H9 (cell line): Measurements from ENCODE around the gene SCFD2. TPM values are rescaled to one million over a fixed set of nuclear protein-coding genes. Genes with fewer than 3 reads are reported as not detected.

Source experiments
- DNase-seq: peaks from one replicate; pipeline ENCODE4 v3.0.0-alpha.2; 2017
- H2AFZ ChIP-seq: one replicate; pipeline ENCODE4 v1.6.1; 2013; ENCODE audit warnings: mild to moderate bottlenecking, low read length, control low read depth, moderate library complexity
- H2AK5ac ChIP-seq: 2 replicates; pipeline ENCODE4 v1.6.1; 2013; ENCODE audit warnings: low read length, control low read depth, mixed read lengths; ENCODE audit not compliant: insufficient read length
- H2BK120ac ChIP-seq: one replicate; pipeline ENCODE4 v1.6.1; 2013; ENCODE audit warnings: low read depth, mild to moderate bottlenecking, low read length, control low read depth, inconsistent platforms; ENCODE audit not compliant: poor library complexity, severe bottlenecking
- H2BK12ac ChIP-seq: 2 replicates; pipeline ENCODE4 v1.6.1; 2013; ENCODE audit warnings: low read length, control low read depth, mixed read lengths, low read depth; ENCODE audit not compliant: insufficient read length
- H2BK15ac ChIP-seq: 2 replicates; pipeline ENCODE4 v1.6.1; 2013; ENCODE audit warnings: low read depth, low read length, control low read depth
- H2BK20ac ChIP-seq: one replicate; pipeline ENCODE4 v1.6.1; 2013; ENCODE audit warnings: low read depth, mild to moderate bottlenecking, low read length, control low read depth, inconsistent platforms; ENCODE audit not compliant: poor library complexity, severe bottlenecking
- H2BK5ac ChIP-seq: 2 replicates; pipeline ENCODE4 v1.6.1; 2013; ENCODE audit warnings: low read length, control low read depth, mixed read lengths; ENCODE audit not compliant: insufficient read length
- H3K14ac ChIP-seq: 2 replicates; pipeline ENCODE4 v1.6.1; 2013; ENCODE audit warnings: low read length, control low read depth; ENCODE audit not compliant: insufficient read depth
- H3K18ac ChIP-seq: 2 replicates; pipeline ENCODE4 v1.6.1; 2013; ENCODE audit warnings: low read depth, mild to moderate bottlenecking, mixed read lengths, low read length, control low read depth; ENCODE audit not compliant: insufficient read length
- H3K23ac ChIP-seq: 2 replicates; pipeline ENCODE4 v1.6.1; 2013; ENCODE audit warnings: low read length, control low read depth, mixed read lengths, low read depth; ENCODE audit not compliant: insufficient read length
- H3K23me2 ChIP-seq: 2 replicates; pipeline ENCODE4 v1.6.1; 2013; ENCODE audit warnings: low read depth, mild to moderate bottlenecking, mixed read lengths, low read length, control low read depth; ENCODE audit not compliant: insufficient read length, poor library complexity, severe bottlenecking
- H3K27ac ChIP-seq: 2 replicates; pipeline ENCODE4 v1.5.1; 2013; ENCODE audit warnings: low read length, control low read depth, mixed read lengths, low read depth; ENCODE audit not compliant: insufficient read length
- H3K27me3 ChIP-seq: 2 replicates; pipeline ENCODE4 v1.6.1; 2013; ENCODE audit warnings: low read length, control low read depth, inconsistent platforms; ENCODE audit not compliant: insufficient read depth
- H3K4ac ChIP-seq: 2 replicates; pipeline ENCODE4 v1.6.1; 2013; ENCODE audit warnings: low read depth, mild to moderate bottlenecking, control low read depth, inconsistent platforms, low read length, moderate library complexity
- H3K4me1 ChIP-seq: 2 replicates; pipeline ENCODE4 v1.6.1; 2013; ENCODE audit warnings: low read length, control low read depth, inconsistent platforms; ENCODE audit not compliant: insufficient read depth
- H3K4me2 ChIP-seq: 2 replicates; pipeline ENCODE4 v1.6.1; 2013; ENCODE audit warnings: low read length, control low read depth, mixed read lengths; ENCODE audit not compliant: insufficient read length, insufficient read depth
- H3K56ac ChIP-seq: 2 replicates; pipeline ENCODE4 v1.6.1; 2013; ENCODE audit warnings: low read depth, mild to moderate bottlenecking, mixed read lengths, low read length, control low read depth; ENCODE audit not compliant: insufficient read length
- H3K79me1 ChIP-seq: 2 replicates; pipeline ENCODE4 v1.6.1; 2013; ENCODE audit warnings: low read depth, mild to moderate bottlenecking, moderate library complexity, low read length, control low read depth, inconsistent platforms; ENCODE audit not compliant: insufficient read depth, poor library complexity, severe bottlenecking
- H3K79me2 ChIP-seq: 2 replicates; pipeline ENCODE4 v1.6.1; 2013; ENCODE audit warnings: low read length, control low read depth, inconsistent platforms; ENCODE audit not compliant: insufficient read depth
- H3K9ac ChIP-seq: 2 replicates; pipeline ENCODE4 v1.6.1; 2013; ENCODE audit warnings: low read length, control low read depth, mixed read lengths; ENCODE audit not compliant: insufficient read length; ENCODE audit errors: extremely low read depth
- H3K9me3 ChIP-seq: one replicate; pipeline ENCODE4 v1.6.1; 2013; ENCODE audit warnings: low read depth, low read length, inconsistent platforms; ENCODE audit not compliant: control insufficient read depth
- H3T11ph ChIP-seq: one replicate; pipeline ENCODE4 v1.6.1; 2013; ENCODE audit warnings: mild to moderate bottlenecking, low read length, control low read depth, inconsistent platforms
- H4K20me1 ChIP-seq: one replicate; pipeline ENCODE4 v1.6.1; 2013; ENCODE audit not compliant: control insufficient read depth, insufficient read length, insufficient read depth
- H4K5ac ChIP-seq: 2 replicates; pipeline ENCODE4 v1.6.1; 2013; ENCODE audit warnings: low read depth, mild to moderate bottlenecking, mixed read lengths, low read length, control low read depth; ENCODE audit not compliant: insufficient read length
- H4K8ac ChIP-seq: replicated peaks from 2 replicates; pipeline ENCODE4 v1.6.1; 2013; ENCODE audit warnings: low read length, control low read depth, mixed read lengths, low read depth; ENCODE audit not compliant: insufficient read length
- H4K91ac ChIP-seq: 2 replicates; pipeline ENCODE4 v1.6.1; 2013; ENCODE audit warnings: low read depth, mild to moderate bottlenecking, moderate library complexity, mixed read lengths, low read length, control low read depth; ENCODE audit not compliant: insufficient read length
- H3K27ac Mint-ChIP-seq, 3 experiments: 2 replicates in 2 of 3; 3 replicates in 1 of 3; pipeline ENCODE4 v1.8.0; 2020 to 2021; ENCODE audit warnings: mixed read lengths in 3 of 3, mild to moderate bottlenecking in 1 of 3, moderate library complexity in 1 of 3
- H3K27me3 Mint-ChIP-seq: 2 replicates; pipeline ENCODE4 v1.8.0; 2021; ENCODE audit warnings: low read depth, mild to moderate bottlenecking, moderate library complexity, mixed read lengths
- H3K36me3 Mint-ChIP-seq, 3 experiments: 2 replicates in 2 of 3; 3 replicates in 1 of 3; pipeline ENCODE4 v1.8.0; 2020 to 2021; ENCODE audit warnings: low read depth in 3 of 3, mixed read lengths in 3 of 3; ENCODE audit not compliant: insufficient read depth in 1 of 3
- H3K4me1 Mint-ChIP-seq, 2 experiments: 2 replicates each; pipeline ENCODE4 v1.8.0; 2020; ENCODE audit warnings: mixed read lengths in 2 of 2
- H3K4me3 Mint-ChIP-seq, 2 experiments: 2 replicates in 1 of 2; 3 replicates in 1 of 2; pipeline ENCODE4 v1.8.0; 2020 to 2021; ENCODE audit warnings: mild to moderate bottlenecking in 2 of 2, mixed read lengths in 2 of 2, moderate library complexity in 1 of 2
- H3K9me3 Mint-ChIP-seq, 2 experiments: 2 replicates in 1 of 2; 3 replicates in 1 of 2; pipeline ENCODE4 v1.8.0; 2020; ENCODE audit warnings: mild to moderate bottlenecking in 2 of 2, mixed read lengths in 2 of 2, moderate library complexity in 1 of 2
- WGBS: extraction: QIAGEN DNeasy Blood & Tissue Kit; methylation state at CpG from one replicate; pipeline ENCODE4 v1.1.7; 2013; ENCODE audit warnings: missing lambda C conversion rate, low lambda C conversion rate, mixed read lengths; ENCODE audit not compliant: insufficient read length; ENCODE audit errors: extremely low coverage; 5-methylcytosine and 5-hydroxymethylcytosine counted together
- total RNA-seq: library from RNA; stranded (reverse); gene quantifications from 2 replicates; pipeline ENCODE4 v1.2.1, GENCODE V29; 2021
- TF ChIP-seq, protein P1 (sequence below): fragments of 200-600 bp; sonication (generic); conservative IDR thresholded peaks from 3 replicates; pipeline ENCODE4 v1.8.0; 2021; ENCODE audit warnings: antibody characterized with exemption, mild to moderate bottlenecking

SCFD2 gene
- total RNA-seq, 1 experiment from 2014 or later: 10.1 TPM

DNA sequence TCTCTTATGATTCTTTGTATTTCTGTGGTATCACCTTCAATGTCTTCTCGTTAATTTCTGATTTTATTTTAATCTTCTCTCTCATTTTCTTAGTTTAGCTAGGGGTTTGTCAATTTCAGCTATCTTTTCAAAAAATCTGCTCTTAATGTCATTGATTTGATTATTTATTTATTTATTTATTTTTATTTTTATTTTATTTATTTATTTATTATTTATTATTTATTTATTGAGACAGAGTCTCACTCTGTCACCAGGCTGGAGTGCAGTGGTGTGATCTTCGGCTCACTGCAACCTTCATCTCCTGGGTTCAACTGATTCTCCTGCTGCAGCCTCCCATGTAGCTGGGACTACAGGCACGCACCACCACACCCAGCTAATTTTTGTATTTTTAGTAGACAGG lies 194.1 kb downstream of the SCFD2 start:
- H3K4me1 ChIP-seq: no peaks in the 10 kb centered on the region
- no CpG with 5 or more reads among the region's 3 CpGs for WGBS

More for the DNA sequence above, 194.1 kb downstream of the SCFD2 start:
- H2BK20ac ChIP-seq: no peak overlapping the region
- H3K79me2 ChIP-seq: no peaks in the 10 kb centered on the region
- H4K91ac ChIP-seq: no peak overlapping the region
- peaks cover 5 to 6% of the 10 kb centered on the region in 2 experiments; a peak in 4 of 5 replicates for H3K9me3 Mint-ChIP-seq
- no peak overlapping the region for H4K8ac ChIP-seq
- H3K9ac ChIP-seq: no peak overlapping the region
- H3K27me3 ChIP-seq: no peaks in the 10 kb centered on the region
- no peak overlapping the region for H3K4ac ChIP-seq
- no peaks in the 10 kb centered on the region for H3K79me1 ChIP-seq
- peaks cover 0 to under 1% (median 0%) of the 10 kb centered on the region in 3 experiments; a peak in 2 of 7 replicates for H3K36me3 Mint-ChIP-seq
- H3K4me2 ChIP-seq: no peak overlapping the region
- TF ChIP-seq, protein P1, sequence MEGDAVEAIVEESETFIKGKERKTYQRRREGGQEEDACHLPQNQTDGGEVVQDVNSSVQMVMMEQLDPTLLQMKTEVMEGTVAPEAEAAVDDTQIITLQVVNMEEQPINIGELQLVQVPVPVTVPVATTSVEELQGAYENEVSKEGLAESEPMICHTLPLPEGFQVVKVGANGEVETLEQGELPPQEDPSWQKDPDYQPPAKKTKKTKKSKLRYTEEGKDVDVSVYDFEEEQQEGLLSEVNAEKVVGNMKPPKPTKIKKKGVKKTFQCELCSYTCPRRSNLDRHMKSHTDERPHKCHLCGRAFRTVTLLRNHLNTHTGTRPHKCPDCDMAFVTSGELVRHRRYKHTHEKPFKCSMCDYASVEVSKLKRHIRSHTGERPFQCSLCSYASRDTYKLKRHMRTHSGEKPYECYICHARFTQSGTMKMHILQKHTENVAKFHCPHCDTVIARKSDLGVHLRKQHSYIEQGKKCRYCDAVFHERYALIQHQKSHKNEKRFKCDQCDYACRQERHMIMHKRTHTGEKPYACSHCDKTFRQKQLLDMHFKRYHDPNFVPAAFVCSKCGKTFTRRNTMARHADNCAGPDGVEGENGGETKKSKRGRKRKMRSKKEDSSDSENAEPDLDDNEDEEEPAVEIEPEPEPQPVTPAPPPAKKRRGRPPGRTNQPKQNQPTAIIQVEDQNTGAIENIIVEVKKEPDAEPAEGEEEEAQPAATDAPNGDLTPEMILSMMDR: no peak
- no peak overlapping the region for H3K14ac ChIP-seq
- no peaks in the 10 kb centered on the region for H3K23me2 ChIP-seq
- no peak overlapping the region for H3T11ph ChIP-seq
- no peak overlapping the region for H3K4me3 Mint-ChIP-seq
- no peak overlapping the region for H3K27ac Mint-ChIP-seq
- no peak for DNase-seq
- H2BK15ac ChIP-seq: no peak overlapping the region
- H4K5ac ChIP-seq: no peak overlapping the region
- no peak overlapping the region for H2BK5ac ChIP-seq
- no peak overlapping the region for H2BK12ac ChIP-seq
- no peak overlapping the region for H3K18ac ChIP-seq
- H3K4me1 Mint-ChIP-seq: no peaks in the 10 kb centered on the region
- H3K27me3 Mint-ChIP-seq: no peaks in the 10 kb centered on the region
- no peaks in the 10 kb centered on the region for H4K20me1 ChIP-seq
- no peaks in the 10 kb centered on the region for H3K9me3 ChIP-seq
- H2AFZ ChIP-seq: no peak overlapping the region
- H3K23ac ChIP-seq: no peak overlapping the region
- H3K27ac ChIP-seq: no peak overlapping the region
- H3K56ac ChIP-seq: no peak overlapping the region
- no peak overlapping the region for H2AK5ac ChIP-seq
- H2BK120ac ChIP-seq: no peak overlapping the region
